RPMI8226 (cell line): Measurements from ENCODE around the gene DNASE1L2.

ENCODE experiments used
- DNase-seq: peaks from one replicate; pipeline ENCODE4 v3.0.0-alpha.2; 2015

The DNASE1L2 gene

GRCh38 chr16:2204416-2205103 is 31.7 kb upstream of the DNASE1L2 start:
- DNase-seq: peak; percentile 34

GRCh38 chr16:2205104-2205966 is 30.9 kb upstream of the DNASE1L2 start, which contains the start of gene MLST8:
MLST8 (plus strand) TSS chr16:2205454; CDS start chr16:2206086, 632 bp downstream.
- peak; percentile 94 for DNase-seq

- DNase-seq: no peak
Observed at GRCh38 chr16:2205967-2206313, 30.3 kb upstream of the DNASE1L2 start.

DNA sequence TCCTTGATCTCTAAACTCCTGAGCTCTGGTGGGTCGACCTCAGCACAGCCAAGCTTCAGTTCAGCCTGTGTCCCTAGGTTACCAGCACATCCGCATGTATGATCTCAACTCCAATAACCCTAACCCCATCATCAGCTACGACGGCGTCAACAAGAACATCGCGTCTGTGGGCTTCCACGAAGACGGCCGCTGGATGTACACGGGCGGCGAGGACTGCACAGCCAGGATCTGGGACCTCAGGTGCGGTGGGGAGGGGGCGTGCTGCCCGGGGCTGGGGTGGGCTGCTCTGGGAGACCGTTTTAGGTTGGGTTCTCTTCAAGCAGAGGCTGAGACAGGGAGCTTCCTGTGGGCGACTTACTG is 29.8 kb upstream of the DNASE1L2 start:
- DNase-seq: no peak

DNA sequence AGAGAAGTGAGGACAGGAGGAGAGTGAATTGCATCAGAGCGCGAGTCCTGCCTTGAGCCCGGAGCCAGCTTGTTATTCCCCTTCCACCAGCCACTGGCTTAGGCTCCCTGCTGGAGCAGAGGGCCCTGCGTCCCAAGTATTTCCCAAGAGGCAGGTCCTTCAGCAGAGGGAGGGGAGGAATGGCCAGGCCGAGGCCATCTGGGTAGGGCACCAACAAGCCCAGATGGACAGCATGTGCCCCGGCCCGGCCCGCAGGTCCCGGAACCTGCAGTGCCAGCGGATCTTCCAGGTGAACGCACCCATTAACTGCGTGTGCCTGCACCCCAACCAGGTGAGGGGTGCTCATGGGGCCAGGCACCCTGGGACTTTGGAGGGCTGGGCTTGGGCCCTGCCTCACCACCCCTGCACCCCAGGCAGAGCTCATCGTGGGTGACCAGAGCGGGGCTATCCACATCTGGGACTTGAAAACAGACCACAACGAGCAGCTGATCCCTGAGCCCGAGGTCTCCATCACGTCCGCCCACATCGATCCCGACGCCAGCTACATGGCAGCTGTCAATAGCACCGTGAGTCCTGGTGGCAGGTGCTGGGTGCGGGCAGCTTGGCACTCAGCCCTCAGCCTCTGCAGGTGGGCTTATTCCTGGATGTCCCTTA is 29.3 kb upstream of the DNASE1L2 start:
- DNase-seq: no peak

DNA sequence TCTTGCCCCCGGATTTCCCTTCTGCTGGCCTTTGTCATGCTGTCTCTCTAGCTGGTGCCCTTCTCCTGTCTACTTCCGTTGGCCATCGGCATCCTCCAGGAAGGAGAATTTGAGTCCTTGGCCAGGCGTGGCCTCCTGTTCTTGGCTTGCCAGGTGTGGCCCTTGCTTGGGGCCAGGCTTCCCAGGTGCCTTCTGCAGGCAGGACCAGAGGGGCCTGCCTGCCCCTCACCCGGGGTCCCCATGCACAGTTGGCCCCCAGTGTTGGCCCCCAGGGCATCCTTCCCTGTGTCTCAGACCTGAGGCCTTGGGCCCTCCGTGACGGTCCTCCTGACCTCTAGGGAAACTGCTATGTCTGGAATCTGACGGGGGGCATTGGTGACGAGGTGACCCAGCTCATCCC is 28.4 kb upstream of the DNASE1L2 start:
- no peak for DNase-seq

DNA sequence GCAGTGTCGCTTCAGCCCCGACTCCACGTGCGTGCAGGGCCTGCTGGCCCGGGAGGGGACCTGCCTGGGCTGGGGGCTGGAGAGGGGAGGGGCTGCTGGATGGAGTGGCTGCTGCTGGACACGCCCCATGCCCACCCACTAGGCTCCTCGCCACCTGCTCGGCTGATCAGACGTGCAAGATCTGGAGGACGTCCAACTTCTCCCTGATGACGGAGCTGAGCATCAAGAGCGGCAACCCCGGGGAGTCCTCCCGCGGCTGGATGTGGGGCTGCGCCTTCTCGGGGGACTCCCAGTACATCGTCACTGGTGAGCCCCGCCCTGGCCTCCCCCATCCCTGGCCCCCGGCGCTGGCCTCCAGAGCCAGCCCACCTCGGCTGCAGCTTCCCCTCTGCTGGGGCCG is 27.9 kb upstream of the DNASE1L2 start:
- no peak for DNase-seq

- DNase-seq: no peak
Observed at GRCh38 chr16:2208772-2209171, 27.5 kb upstream of the DNASE1L2 start.

DNA sequence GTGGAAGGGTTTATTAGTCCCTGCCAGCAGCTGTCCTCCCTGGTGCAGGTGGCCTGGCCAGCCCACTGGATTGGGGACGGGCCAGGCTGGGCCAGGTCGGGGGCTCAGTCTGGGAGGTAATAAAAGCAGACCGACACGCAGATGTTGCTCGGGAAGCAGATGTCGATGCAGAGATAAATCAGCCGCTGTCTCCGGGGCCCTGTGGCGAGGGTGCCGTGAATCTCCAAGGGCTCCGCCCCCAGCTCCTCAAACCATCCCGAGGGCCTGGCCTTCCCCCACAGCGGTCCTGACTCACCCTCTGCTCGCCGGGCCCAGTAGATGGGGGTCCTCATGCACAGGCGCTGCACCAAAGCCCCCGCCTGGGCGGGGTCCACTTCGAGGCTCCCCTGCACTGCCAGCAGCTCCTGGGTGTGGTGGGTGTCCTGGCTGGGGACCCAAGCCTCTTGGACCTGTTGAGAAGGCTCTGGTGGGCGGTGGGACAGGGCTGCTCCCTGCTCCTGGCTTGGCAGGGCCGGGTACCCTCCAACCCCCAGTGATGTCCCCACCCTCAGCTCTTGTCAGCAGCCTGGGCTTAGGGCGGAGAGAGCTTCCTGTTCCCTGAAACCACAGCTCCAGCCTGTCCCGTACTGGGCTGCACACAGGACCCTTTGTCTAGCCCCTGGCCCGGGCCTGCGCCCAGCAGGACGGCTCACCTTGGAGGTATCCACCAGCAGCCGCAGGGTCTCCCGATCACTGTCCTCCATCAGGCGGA is 26.8 kb upstream of the DNASE1L2 start:
- no peak for DNase-seq

DNA sequence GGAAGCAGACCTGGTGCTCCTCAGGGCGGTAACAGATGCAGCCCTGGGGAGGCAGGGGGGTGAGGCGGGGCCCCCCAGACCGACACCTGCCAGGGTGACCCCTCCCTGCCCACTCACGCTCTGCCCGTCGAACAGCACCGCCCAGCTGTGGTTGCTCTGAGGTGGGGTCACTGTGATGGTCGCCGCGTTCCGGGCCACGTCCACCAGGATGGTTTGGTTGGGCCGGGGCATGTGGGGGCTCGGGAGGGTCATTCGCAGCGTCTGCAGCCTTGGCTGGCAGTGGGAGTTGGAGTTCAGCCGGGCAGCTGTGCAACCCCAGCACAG is 26.3 kb upstream of the DNASE1L2 start:
- DNase-seq: no peak

DNA sequence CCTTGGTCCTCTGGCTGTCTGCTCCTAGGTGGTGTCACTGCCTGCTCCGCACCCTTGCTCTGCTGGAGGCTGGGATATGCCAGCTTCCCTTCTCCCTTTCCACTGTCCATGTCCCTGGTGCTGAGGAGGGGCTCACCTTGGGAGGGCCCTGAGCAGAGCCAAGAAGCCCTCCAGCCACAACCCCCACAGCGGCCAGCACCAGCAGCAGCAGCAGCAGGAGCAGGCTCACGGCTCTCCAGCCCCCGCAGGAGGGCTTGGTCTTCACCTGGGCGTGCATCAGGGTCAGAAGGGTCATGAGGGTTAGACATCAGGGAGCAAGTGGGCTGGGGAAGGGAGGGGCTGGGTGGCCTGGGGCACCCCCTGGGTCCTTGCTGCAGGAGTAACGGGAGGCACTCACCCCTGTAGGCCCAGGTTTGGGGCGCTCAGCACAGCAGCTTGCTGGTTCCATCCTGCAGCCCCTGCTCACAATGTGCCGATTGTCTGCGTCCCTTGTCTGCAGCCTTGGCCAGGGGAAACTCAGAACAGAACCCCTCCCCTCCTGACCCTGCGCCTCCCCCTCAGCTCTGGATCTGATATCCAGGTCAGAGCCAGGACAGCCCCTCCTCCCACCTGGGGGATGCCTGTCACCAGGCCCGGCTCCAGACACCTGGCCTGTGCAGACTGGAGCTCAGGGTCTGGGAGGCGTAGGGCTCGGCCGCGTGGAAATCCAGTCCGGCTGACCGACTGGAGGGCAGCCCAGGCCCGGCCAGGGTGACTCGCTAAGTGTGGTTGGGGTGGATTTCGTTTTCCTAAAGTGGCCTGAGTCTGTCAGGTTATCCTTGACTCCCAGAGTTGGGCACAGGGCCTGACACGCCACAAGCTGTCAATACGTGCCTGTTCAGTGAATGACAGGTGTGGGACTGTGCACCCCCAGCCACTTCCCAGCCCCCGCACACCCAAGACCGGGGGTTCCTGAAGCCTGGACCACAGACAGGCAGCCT is 25.6 kb upstream of the DNASE1L2 start, which contains the start of gene BRICD5:
Gene BRICD5, minus strand, starts transcription at position 478 of the 980 bp plus-strand sequence. Its CDS starts 30 bp downstream, at position 448.
- DNase-seq: no peak

GRCh38 chr16:2211923-2212347 is 24.3 kb upstream of the DNASE1L2 start:
- DNase-seq: no peak

DNA sequence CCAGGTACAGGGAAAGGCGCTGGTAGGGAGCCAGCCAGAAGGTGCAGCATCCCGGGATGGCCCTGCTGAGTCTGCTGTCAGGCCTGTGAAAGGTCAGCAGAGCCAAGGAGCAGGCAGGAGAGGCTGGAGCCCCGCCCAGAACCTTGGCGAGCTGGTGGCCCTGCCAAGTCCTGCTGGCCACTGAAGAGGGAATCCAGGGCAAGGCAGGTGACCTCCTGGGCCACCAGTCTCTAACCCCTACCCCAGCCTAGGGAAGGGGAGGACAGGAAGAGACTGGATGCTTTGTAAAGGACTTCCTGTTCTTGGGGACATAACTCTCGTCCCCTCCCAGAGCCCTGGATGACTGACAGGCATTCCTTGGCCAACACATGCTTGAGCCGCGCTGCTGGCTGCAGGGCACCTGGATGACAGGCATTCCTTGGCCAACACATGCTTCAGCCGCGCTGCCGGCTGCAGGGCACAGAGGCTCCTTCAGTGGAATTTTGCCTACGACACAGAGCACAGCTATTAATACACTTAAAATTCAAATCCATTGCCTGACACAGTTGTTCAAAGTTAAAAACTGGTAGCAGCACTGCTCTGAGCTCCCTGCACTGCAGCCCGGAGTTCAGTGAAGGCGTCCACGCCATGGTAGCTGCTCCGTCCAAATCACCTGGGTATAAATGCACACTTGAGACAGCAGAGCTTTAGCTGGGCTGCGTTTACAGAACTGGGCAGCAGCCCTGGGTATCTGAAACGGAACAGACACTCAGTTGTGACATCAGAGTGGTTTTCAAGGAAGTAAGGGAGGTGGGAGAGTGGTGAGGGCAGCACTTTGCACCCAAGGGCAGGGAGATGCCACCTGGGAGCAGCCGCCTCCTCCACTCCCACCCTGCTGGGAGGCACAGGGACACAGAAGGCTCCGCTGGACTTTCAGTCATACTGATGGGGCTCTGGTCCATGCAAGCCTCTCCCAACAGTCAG is 23.6 kb upstream of the DNASE1L2 start:
- DNase-seq: peak; percentile 32

- DNase-seq: peak; percentile 54
Observed at GRCh38 chr16:2213817-2214718, 22.2 kb upstream of the DNASE1L2 start.

DNA sequence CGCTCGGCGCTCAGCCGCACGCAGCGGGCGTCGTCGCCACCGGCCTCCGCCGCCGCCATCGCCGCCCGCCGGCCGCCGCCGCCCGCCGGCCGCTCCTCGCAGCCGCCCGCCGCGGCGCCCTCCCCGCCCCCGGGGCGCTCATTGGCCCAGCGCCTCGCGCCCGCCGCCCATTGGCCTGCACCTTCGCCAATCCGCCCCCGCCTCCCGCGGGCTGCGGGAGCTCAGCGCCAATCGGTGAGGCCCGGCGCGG is 21.6 kb upstream of the DNASE1L2 start, which contains the start of gene PGP:
Gene PGP, minus strand, starts transcription at position 122 of the 250 bp plus-strand sequence. Its CDS starts 63 bp downstream, at position 59.
- DNase-seq: no peak

DNA sequence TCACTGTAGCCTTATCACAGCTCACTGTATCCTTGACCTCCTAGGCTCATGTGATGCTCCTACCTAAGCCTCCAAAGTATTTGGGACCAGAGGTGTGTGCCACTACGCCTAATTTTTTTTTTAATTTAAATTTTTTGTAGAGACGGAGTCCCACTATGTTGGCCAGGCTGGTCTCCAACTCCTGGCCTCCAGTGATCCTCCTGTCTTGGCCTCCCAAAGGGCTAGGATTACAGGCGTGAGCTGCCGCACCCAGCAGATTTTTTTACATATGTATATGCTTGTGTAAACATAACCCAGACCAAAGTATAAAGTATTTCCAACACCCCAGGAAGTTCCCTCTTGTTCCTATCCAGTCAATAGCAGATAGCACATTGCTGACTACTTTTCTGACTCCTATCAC is 19.9 kb upstream of the DNASE1L2 start:
- no peak for DNase-seq

- peak; percentile 100 for DNase-seq
Observed at GRCh38 chr16:2223221-2223941, 12.9 kb upstream of the DNASE1L2 start, which contains the start of gene E4F1. E4F1 (plus strand) TSS chr16:2223591; CDS start chr16:2223614, 23 bp downstream.

- DNase-seq: peak; percentile 66
Observed at GRCh38 chr16:2223942-2224486, 12.2 kb upstream of the DNASE1L2 start.
